ENCODE measurements around the gene FRMD6. TPM values are rescaled to one million over a fixed set of nuclear protein-coding genes. Genes with fewer than 3 reads are reported as not detected.
"Not testable (repeated sequence)": the region's sequence is repeated elsewhere in the genome, so short reads cannot be mapped to it uniquely, and the experiment has no call there.

FRMD6 gene
- total RNA-seq, 2 experiments from 2014 or later = 3.2 to 3.5 TPM

DNA sequence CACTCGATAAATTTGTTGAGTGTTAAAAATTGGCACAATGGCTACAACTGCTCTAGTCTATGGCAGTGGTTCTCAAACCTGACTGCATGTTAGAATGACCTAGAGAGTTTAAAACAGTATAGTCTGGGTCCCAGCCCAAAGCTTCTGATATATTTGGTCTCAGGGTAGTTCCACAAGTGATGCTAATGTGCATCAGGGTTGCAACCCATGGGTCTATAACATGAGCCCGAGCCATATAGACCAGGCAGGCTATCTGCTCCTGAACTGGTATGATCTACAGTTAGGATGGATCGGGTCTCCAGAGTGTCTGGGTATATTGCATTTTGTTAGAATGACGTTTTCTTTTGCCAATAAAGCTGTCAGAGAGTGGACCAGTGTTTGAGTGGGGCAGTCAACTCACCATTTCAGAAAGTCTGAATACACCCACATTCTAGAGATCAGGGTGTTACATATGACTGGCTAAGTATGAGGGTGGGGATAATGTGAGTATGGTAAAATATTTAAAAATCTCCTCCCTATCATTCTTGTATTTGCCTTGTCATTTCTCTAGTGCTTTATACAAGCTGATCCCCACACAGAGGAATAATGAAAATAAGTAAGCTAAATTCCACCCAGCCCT is 80.9 kb downstream of the FRMD6 start:
- Mint-ChIP-seq H3K36me3 (ENCODE audit: low read depth) (no peaks in the 10 kb centered on the region), H3K4me3 (no peak overlapping the region), H3K27me3 (ENCODE audit: low read depth) (peaks cover 16% of the 10 kb centered on the region), H3K27ac (no peak overlapping the region), H3K9me3 (ENCODE audit: insufficient read depth) (no peaks in the 10 kb centered on the region), H3K4me1 (ENCODE audit: low read depth) (no peaks in the 10 kb centered on the region)
- ATAC-seq = no peak
- POLR2A ChIA-PET = no interaction called here
- CTCF ChIA-PET = no interaction called here
- DNase-seq = no peak

DNA sequence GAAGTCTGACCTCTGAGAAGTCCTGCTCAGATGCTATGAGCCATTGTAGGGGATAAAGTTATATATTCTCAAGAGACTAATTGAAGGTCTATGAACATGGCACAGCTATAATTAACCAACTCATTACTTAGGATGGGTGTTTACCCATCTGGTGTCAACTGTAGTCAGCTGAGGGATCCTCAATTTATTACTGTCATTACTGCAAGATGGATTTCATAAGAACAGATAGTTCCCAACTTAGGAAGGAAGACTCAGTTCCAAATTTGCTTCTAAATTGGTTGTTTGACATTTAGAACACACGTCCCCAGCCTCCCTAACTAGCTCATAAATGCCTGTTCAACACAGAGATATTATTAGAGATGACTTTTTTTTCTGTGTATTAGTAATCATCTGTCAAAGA is 81.4 kb downstream of the FRMD6 start:
- DNase-seq = no peak
- H3K4me3 Mint-ChIP-seq = no peak overlapping the region
- no peak overlapping the region for H3K27ac Mint-ChIP-seq
- no peaks in the 10 kb centered on the region for H3K36me3 Mint-ChIP-seq (ENCODE audit: low read depth)
- no peaks in the 10 kb centered on the region for H3K4me1 Mint-ChIP-seq (ENCODE audit: low read depth)
- peaks cover 18% of the 10 kb centered on the region for H3K27me3 Mint-ChIP-seq (ENCODE audit: low read depth)
- H3K9me3 Mint-ChIP-seq (ENCODE audit: insufficient read depth) = no peaks in the 10 kb centered on the region
- ChIA-PET POLR2A (no interaction called here), CTCF (no interaction called here)
- ATAC-seq = no peak

DNA sequence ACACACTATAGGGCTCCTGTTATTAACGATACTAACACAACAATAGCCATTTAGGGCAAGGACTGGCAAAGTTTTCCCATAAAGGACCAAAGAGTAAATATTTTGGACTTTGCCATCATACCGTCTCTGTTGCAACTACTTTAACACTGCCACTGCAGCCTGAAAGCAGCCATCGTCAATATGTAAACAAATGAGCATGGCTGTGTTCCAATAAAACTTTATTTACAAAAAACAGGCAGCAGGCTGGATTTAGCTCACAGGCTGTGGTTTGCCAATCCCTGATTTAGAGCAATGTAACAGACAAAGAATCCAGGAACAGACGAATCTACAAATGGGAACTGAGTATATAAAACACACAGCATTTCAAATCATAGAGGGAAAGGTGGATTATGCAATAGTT is 84.1 kb downstream of the FRMD6 start:
- Mint-ChIP-seq H3K4me3 (no peak overlapping the region), H3K27me3 (ENCODE audit: low read depth) (peaks cover 24% of the 10 kb centered on the region), H3K4me1 (ENCODE audit: low read depth) (no peaks in the 10 kb centered on the region), H3K27ac (no peak overlapping the region), H3K36me3 (ENCODE audit: low read depth) (no peaks in the 10 kb centered on the region), H3K9me3 (ENCODE audit: insufficient read depth) (no peaks in the 10 kb centered on the region)
- ATAC-seq (no peak), DNase-seq (no peak)
- POLR2A ChIA-PET = no interaction called here
- CTCF ChIA-PET = no interaction called here

DNA sequence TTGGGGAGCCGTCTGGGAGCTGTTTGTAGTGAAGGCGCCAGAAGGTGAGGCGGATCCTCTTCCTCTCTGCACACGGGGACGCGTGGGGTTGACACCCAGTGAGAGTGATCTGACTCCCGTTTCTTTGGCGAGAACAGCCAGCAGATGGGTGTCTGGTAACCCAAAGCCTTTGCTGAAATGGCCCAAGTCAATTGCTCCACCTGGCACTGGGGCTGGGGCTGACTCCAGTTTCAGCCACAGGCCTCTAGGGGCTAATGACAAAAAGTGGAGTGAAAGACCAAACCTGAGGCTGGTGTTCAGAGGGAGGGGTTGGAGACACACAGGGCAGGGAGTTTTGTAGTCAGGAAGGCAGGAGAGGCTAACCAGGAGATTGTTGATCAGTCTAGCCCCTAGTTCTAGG is 87.0 kb downstream of the FRMD6 start:
- DNase-seq (no peak), ATAC-seq (no peak)
- Mint-ChIP-seq H3K27ac (no peak overlapping the region), H3K27me3 (ENCODE audit: low read depth) (peaks cover 18% of the 10 kb centered on the region), H3K4me3 (no peak overlapping the region), H3K36me3 (ENCODE audit: low read depth) (no peaks in the 10 kb centered on the region), H3K4me1 (ENCODE audit: low read depth) (no peaks in the 10 kb centered on the region), H3K9me3 (ENCODE audit: insufficient read depth) (no peaks in the 10 kb centered on the region)
- POLR2A ChIA-PET = no interaction called here
- CTCF ChIA-PET = no interaction called here

DNA sequence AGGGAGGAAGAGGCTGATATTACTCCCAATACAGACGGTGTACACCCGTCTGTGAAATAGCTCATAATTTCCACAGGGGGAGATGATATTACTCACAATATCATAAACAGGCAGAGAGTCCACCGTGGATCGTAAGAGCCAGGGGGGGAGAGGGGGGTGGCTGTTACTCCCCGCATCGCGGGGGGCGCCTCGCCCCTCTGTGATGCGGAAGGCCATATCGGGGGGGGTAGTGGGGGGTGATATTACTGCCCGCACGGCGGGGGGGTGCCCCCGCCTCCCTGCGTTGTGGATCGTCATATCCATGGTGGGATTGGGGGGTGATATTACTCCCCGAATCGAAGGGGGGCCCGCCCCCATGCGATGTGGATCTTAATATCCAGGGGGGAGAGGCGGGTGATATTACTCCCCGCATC is 91.9 kb downstream of the FRMD6 start:
- DNase-seq = peak; percentile 56
- Mint-ChIP-seq H3K9me3 (ENCODE audit: insufficient read depth) (no peaks in the 10 kb centered on the region), H3K4me3 (no peak overlapping the region), H3K27ac (no peak overlapping the region), H3K36me3 (ENCODE audit: low read depth) (no peaks in the 10 kb centered on the region), H3K27me3 (ENCODE audit: low read depth) (peaks cover 3% of the 10 kb centered on the region), H3K4me1 (ENCODE audit: low read depth) (no peaks in the 10 kb centered on the region)
- ChIA-PET POLR2A (interaction anchor here (0.6 kb wide), 1 partner anchor 97 kb away, joined by 3 read pairs; no protein-coding TSS in a partner anchor), CTCF (no interaction called here)
- peak; percentile 61 for ATAC-seq

DNA sequence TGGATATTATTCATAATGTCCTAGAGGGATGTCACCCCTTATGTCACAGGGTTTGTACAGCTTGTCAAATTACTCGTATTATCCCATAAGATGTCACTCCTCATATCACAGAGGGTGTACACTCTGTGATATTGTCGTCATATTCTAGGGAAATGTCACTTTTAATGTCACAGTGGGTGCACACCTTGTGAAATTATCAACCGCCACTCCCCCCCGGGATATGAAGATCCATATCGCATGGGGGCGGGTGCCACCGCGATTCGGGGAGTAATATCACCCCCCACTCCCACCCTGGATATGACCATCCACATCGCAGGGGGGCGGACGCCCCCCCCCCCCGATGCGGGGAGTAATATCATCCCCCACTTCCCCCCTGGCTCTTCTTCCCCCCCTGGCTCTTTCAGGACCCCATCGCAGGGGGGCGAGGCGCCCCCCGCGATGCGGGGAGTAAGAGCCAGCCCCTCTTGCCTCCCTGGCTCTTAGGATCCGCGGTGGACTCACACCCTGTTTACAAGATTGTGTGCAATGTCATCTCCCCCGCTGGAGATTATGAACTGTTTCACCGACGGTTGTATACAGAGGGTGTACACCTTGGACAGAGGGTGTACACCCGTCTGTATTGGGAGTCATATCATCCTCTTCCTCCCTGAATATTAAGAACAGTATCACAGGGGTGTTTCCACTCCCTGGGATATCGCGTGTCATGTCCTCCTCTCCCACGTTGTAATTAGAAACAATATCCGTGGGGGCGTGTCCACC is 92.8 kb downstream of the FRMD6 start:
- CTCF ChIA-PET = no interaction called here
- POLR2A ChIA-PET = interaction anchor here (0.7 kb wide), 1 partner anchor 281 kb away, joined by 3 read pairs; no protein-coding TSS in a partner anchor
- DNase-seq = peak; percentile 65
- peak; percentile 63 for ATAC-seq
- Mint-ChIP-seq H3K4me3 (no peak overlapping the region), H3K36me3 (ENCODE audit: low read depth) (no peaks in the 10 kb centered on the region), H3K27me3 (ENCODE audit: low read depth) (peaks cover 1% of the 10 kb centered on the region), H3K27ac (no peak overlapping the region), H3K9me3 (ENCODE audit: insufficient read depth) (no peaks in the 10 kb centered on the region), H3K4me1 (ENCODE audit: low read depth) (no peaks in the 10 kb centered on the region)

DNA sequence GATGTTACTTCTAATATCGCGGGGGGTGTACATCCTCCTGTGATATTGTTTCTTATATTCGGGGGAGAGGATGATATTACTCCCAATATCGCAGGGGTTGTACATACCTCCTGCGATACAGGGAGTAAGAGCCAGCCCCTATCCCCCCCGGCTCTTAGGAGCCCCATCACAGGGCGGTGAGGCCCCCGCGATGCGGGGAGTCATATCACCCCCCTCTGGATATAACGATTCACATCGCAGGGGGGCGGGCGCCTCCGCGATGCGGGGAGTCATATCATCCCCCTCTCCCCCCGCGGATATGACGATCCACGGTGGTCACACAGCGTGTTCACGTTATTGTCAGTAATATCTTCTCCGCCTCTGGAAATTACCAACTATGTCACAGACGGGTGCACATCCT is 95.1 kb downstream of the FRMD6 start:
- ATAC-seq; H3K4me1 Mint-ChIP-seq (ENCODE audit: low read depth); H3K27ac Mint-ChIP-seq; H3K4me3 Mint-ChIP-seq; CTCF ChIA-PET; POLR2A ChIA-PET; H3K27me3 Mint-ChIP-seq (ENCODE audit: low read depth); H3K9me3 Mint-ChIP-seq (ENCODE audit: insufficient read depth); H3K36me3 Mint-ChIP-seq (ENCODE audit: low read depth): not testable (repeated sequence)
- peak; percentile 53 for DNase-seq

DNA sequence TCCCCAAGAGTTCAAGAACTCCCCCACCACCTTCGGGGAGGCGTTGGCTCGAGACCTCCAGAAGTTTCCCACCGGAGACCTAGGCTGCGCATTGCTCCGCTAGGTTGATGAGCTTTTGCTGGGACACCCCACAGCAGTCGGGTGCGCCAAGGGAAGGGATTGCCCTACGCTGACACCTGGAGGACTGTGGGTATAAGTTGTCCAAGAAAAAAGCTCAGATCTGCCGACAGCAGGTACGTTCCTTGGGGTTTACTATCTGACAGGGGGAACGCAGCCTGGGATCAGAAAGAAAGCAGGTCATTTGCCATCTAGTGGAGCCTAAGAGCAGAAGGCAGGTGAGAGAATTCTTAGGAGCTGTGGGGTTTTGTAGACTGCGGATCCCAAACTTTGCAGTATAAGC is 98.8 kb downstream of the FRMD6 start:
- H3K36me3 Mint-ChIP-seq (ENCODE audit: low read depth) = no peaks in the 10 kb centered on the region
- no peak overlapping the region for H3K27ac Mint-ChIP-seq
- no peaks in the 10 kb centered on the region for H3K27me3 Mint-ChIP-seq (ENCODE audit: low read depth)
- no peaks in the 10 kb centered on the region for H3K4me1 Mint-ChIP-seq (ENCODE audit: low read depth)
- H3K4me3 Mint-ChIP-seq = no peak overlapping the region
- H3K9me3 Mint-ChIP-seq (ENCODE audit: insufficient read depth) = no peaks in the 10 kb centered on the region
- CTCF ChIA-PET = interaction anchor here (0.6 to 1.4 kb wide), 2 partner anchors 25 to 73 kb away, joined by 3 read pairs; no protein-coding TSS in a partner anchor
- ATAC-seq (no peak), DNase-seq (no peak)
- POLR2A ChIA-PET = no interaction called here

DNA sequence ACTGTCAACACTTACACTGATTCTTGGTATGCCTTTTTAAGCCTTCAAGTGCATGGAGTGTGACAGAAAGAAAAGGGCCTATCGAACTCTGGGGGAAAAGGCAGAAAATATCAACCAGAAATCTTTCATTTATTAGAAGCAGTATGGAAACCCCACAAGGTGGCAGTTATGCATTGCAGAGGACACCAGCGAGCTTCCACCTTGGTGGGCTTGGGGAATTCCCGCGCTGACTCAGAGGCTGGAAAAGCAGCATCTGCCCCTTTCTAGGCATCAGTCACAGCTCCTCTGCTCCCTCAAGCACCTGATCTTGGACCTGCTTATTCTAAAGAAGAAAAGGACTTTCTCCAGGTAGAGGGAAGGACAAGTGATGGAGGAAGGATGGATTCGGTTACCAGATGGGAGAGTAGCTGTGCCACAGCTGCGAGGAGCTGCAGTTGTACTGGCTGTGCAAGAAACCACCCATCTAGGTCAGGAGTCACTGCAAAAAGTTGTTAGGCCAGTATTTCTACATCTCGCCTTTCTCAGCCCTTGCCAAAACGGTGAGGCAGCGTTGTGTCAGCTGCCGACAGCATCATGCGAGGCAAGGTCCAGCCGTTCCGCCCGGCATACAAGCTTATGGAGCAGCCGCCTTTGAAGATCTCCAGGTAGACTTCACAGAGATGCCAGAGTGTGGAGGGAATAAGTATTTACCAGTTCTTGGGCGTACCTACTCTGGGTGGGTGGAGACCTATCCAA is 100.1 kb downstream of the FRMD6 start:
- H3K4me3 Mint-ChIP-seq; DNase-seq; ATAC-seq; H3K4me1 Mint-ChIP-seq (ENCODE audit: low read depth); H3K27me3 Mint-ChIP-seq (ENCODE audit: low read depth); H3K9me3 Mint-ChIP-seq (ENCODE audit: insufficient read depth); H3K36me3 Mint-ChIP-seq (ENCODE audit: low read depth); H3K27ac Mint-ChIP-seq; POLR2A ChIA-PET; CTCF ChIA-PET: not testable (repeated sequence)

DNA sequence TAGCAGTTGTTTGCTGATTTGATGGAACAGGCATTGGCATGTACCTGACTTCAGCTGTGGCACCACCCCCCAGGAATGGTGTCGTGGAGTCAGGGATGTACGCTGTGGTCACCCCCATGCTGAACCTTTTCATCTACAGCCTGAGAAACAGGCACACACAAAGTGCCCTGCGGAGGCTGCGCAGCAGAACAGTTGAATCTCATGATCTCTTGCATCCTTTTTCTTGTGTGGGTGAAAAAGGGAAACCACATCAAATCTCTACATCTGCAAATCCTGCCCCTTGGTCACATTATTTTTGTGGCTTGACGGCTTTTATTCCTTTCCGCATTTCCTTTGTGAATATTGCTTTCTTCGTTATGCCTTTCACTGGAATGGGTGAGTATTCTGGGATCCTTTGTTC is 106.0 kb downstream of the FRMD6 start:
- H3K27me3 Mint-ChIP-seq (ENCODE audit: low read depth); ATAC-seq; POLR2A ChIA-PET; H3K27ac Mint-ChIP-seq; H3K4me1 Mint-ChIP-seq (ENCODE audit: low read depth); H3K9me3 Mint-ChIP-seq (ENCODE audit: insufficient read depth); DNase-seq; H3K4me3 Mint-ChIP-seq; H3K36me3 Mint-ChIP-seq (ENCODE audit: low read depth); CTCF ChIA-PET: not testable (repeated sequence)

DNA sequence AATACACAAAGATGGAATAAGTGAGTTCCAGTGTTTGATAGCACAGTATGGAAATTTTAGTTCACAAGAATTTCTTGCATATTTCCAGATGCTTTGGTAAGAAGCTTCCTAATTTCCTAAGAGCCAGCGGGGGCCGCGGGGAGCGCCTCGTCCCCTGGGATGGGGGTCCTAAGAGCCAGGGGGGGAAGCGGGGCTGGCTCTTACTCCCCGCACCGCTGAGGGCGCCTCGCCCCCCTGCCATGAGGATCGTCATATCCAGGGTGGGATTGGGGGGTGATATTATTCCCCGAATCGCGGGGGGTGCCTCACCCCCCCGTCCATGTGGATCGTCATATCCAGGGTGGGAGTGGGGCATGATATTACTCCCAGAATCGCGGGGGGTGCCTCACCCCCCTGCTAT is 108.2 kb downstream of the FRMD6 start:
- CTCF ChIA-PET = no interaction called here
- DNase-seq = no peak
- POLR2A ChIA-PET = interaction anchor here (0.6 kb wide), 1 partner anchor 1486 kb away, joined by 3 read pairs; no protein-coding TSS in a partner anchor
- Mint-ChIP-seq H3K36me3 (ENCODE audit: low read depth) (no peaks in the 10 kb centered on the region), H3K27me3 (ENCODE audit: low read depth) (peaks cover 15% of the 10 kb centered on the region), H3K27ac (no peak overlapping the region), H3K9me3 (ENCODE audit: insufficient read depth) (no peaks in the 10 kb centered on the region), H3K4me3 (no peak overlapping the region), H3K4me1 (ENCODE audit: low read depth) (peaks cover 6% of the 10 kb centered on the region)
- no peak for ATAC-seq

DNA sequence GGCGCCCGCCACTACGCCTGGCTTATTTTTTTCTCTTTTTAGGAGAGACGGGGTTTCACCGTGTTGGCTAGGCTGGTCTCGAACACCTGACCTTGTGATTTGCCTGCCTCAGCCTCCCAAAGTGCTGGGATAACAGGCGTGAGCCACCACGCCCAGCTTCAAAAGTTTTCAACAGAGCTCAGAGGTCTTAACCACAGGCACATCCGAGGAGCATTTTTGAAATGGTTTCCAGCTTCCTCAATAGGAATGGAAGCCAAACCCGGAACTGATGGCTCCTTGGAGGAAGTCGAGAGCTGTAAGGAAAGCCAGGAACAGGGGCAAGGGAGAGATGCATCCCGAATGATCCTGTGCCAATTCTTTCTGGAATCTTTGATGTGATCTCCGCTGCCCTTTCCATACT is 114.0 kb downstream of the FRMD6 start:
- CTCF ChIA-PET; ATAC-seq; H3K4me1 Mint-ChIP-seq (ENCODE audit: low read depth); DNase-seq; H3K27ac Mint-ChIP-seq; POLR2A ChIA-PET; H3K36me3 Mint-ChIP-seq (ENCODE audit: low read depth); H3K9me3 Mint-ChIP-seq (ENCODE audit: insufficient read depth); H3K4me3 Mint-ChIP-seq: not testable (repeated sequence)
- peaks cover 14% of the 10 kb centered on the region for H3K27me3 Mint-ChIP-seq (ENCODE audit: low read depth)

Measured in activated CD8-positive, alpha-beta T cell treated with anti-CD3 and anti-CD28 coated beads, Interleukin-2, amount 10 ng/mL, durations not matched to agents 7 days and 5 days (primary cell).